ENCODE data around the gene PCSK1N. TPM values are rescaled to one million over a fixed set of nuclear protein-coding genes. Genes with fewer than 3 reads are reported as not detected.

Gene PCSK1N
- total and polyA plus RNA-seq, 2 experiments from 2014 or later = 1.4 to 3.1 TPM

- no peaks in the 10 kb centered on the region for H3K9me2 ChIP-seq (ENCODE audit: insufficient read depth)
- no peak overlapping the region for H3K27ac ChIP-seq
- no peak overlapping the region for H3K4me3 ChIP-seq
- H3K4me2 ChIP-seq (ENCODE audit: unreplicated experiment) = no peak overlapping the region
- WGBS, 2 experiments (ENCODE audit: low coverage in 1 of 2, low lambda C conversion rate in 2 of 2, missing lambda C conversion rate in 2 of 2) = 62 to 77% methylated on average over 8 to 11 of the region's 11 CpGs
- H3K9ac ChIP-seq = no peak overlapping the region
- in situ Hi-C loops (cut with MboI) = no loop called here
- no peaks in the 10 kb centered on the region for H3K4me1 ChIP-seq (ENCODE audit: insufficient read depth)
- H3K27me3 ChIP-seq (replicated peaks; ENCODE audit: insufficient read depth) = no peaks in the 10 kb centered on the region
- H2AFZ ChIP-seq = no peak overlapping the region
- H3K79me2 ChIP-seq (ENCODE audit: insufficient read depth) = no peaks in the 10 kb centered on the region
- no peak for DNase-seq
- no peaks in the 10 kb centered on the region for H3K9me3 ChIP-seq (ENCODE audit: low read depth)
- H3F3A ChIP-seq (ENCODE audit: insufficient read depth) = no peaks in the 10 kb centered on the region
- no peaks in the 10 kb centered on the region for H3K36me3 ChIP-seq (ENCODE audit: low read depth)
- H4K20me1 ChIP-seq (ENCODE audit: insufficient read depth) = no peaks in the 10 kb centered on the region
- no peak for TF ChIP-seq EZH2phosphoT487 (IDR thresholded peaks at IDR 0.05; ENCODE audit: insufficient read depth, low read depth)
- TF ChIP-seq EZH2 (IDR thresholded peaks at IDR 0.05; ENCODE audit: insufficient read depth, poor library complexity, severe bottlenecking) = no peak
Measured at GRCh38 chrX:48791063-48791820, 44.2 kb downstream of the PCSK1N start.

DNA sequence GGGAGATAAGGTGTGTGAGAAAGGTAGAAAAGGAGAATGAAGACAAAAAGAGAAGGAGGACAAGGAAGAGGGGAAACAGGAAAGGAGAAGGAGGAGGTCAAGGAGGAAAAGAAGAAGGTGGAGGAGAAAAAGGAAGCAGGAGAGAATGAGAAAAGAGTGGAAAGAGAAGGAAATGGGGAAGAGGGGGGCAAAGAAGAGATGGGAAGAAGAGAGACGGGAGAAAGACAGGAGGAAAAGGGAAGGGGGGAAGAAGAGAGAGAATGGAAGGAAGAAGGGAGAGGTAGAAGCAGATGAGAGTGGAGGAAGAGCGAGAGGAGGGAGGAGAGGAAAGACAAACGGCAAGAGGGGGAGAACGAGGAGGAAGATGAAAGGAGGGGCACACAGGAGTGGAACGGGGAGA, 44.9 kb downstream of the PCSK1N start:
- Histone ChIP-seq H4K20me1 (ENCODE audit: insufficient read depth) (no peaks in the 10 kb centered on the region), H3K36me3 (ENCODE audit: low read depth) (no peaks in the 10 kb centered on the region), H3K4me3 (no peak overlapping the region), H3K9me2 (ENCODE audit: insufficient read depth) (no peaks in the 10 kb centered on the region), H3K9me3 (ENCODE audit: low read depth) (no peaks in the 10 kb centered on the region), H3K79me2 (ENCODE audit: insufficient read depth) (no peaks in the 10 kb centered on the region), H3K4me2 (ENCODE audit: unreplicated experiment) (no peak overlapping the region), H3F3A (ENCODE audit: insufficient read depth) (no peaks in the 10 kb centered on the region), H3K9ac (no peak overlapping the region), H3K27me3 (replicated peaks; ENCODE audit: insufficient read depth) (no peaks in the 10 kb centered on the region), H2AFZ (no peak overlapping the region), H3K4me1 (ENCODE audit: insufficient read depth) (no peaks in the 10 kb centered on the region), H3K27ac (no peak overlapping the region)
- TF ChIP-seq EZH2 (IDR thresholded peaks at IDR 0.05; ENCODE audit: insufficient read depth, poor library complexity, severe bottlenecking) = no peak
- TF ChIP-seq EZH2phosphoT487 (IDR thresholded peaks at IDR 0.05; ENCODE audit: insufficient read depth, low read depth) = no peak
- no peak for DNase-seq
- in situ Hi-C loops (cut with MboI) = no loop called here
- WGBS, 2 experiments (ENCODE audit: low coverage in 1 of 2, low lambda C conversion rate in 2 of 2, missing lambda C conversion rate in 2 of 2) = 39 to 80% methylated on average over 4 to 5 of the region's 5 CpGs

GRCh38 chrX:48789366-48790220, 45.8 kb downstream of the PCSK1N start:
- no peaks in the 10 kb centered on the region for H3K9me2 ChIP-seq (ENCODE audit: insufficient read depth)

DNA sequence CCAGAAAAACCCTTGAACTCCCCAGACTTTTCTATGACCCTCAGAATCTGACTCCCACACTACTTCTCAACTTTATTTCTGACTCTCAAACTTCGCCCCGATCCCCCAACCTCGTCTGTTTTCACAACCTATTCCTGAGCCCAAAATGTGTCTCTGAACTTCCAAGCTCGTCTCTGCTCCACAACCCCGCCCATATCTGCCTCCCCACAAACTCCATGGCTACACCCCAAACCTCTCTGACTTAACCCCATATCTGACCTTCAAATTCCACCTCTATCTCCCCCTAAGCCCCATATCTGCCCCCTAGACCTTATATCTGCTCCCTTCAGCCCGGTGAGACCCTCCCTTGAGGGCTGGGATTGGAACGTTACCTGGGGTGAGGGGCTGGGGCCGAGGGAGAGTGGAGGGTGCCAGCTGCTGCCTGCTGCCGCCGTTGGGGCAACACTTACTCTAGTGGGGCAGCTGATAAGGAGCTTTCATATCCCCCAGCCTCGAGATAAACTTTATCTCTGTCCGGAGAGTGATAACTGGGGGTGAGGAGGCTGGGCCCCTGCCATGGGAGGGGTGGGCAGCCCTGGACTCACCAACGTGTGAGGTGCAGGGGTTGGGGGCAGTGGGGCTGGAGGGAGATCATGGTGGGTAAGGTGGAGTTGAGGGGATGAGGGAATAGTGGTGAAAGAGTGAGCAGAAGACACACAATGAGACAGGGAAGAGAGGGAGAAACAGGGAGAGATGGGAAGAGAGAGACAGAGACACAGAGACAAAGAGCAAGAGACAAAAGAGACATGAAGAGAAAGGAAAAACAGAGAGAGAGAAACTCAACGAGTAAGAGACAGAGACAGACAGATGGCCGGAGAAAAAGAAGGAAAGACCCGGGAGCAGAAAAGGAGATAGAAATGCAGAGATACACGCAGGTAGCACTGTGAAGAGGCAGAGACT, 47.6 kb downstream of the PCSK1N start:
- Histone ChIP-seq H4K20me1 (ENCODE audit: insufficient read depth) (no peaks in the 10 kb centered on the region), H3K4me3 (no peak overlapping the region), H3K9me2 (ENCODE audit: insufficient read depth) (no peaks in the 10 kb centered on the region), H3K36me3 (ENCODE audit: low read depth) (no peaks in the 10 kb centered on the region), H3K4me1 (ENCODE audit: insufficient read depth) (no peaks in the 10 kb centered on the region), H3F3A (ENCODE audit: insufficient read depth) (no peaks in the 10 kb centered on the region), H3K27ac (no peak overlapping the region), H3K27me3 (replicated peaks; ENCODE audit: insufficient read depth) (no peaks in the 10 kb centered on the region), H3K9ac (no peak overlapping the region), H3K4me2 (ENCODE audit: unreplicated experiment) (no peak overlapping the region), H3K9me3 (ENCODE audit: low read depth) (no peaks in the 10 kb centered on the region), H3K79me2 (ENCODE audit: insufficient read depth) (no peaks in the 10 kb centered on the region), H2AFZ (no peak overlapping the region)
- DNase-seq = no peak
- in situ Hi-C loops (cut with MboI) = no loop called here
- TF ChIP-seq EZH2phosphoT487 (IDR thresholded peaks at IDR 0.05; ENCODE audit: insufficient read depth, low read depth) (no peak), EZH2 (IDR thresholded peaks at IDR 0.05; ENCODE audit: insufficient read depth, poor library complexity, severe bottlenecking) (no peak)
- WGBS, 2 experiments (ENCODE audit: low coverage in 1 of 2, low lambda C conversion rate in 2 of 2, missing lambda C conversion rate in 2 of 2) = 28 to 41% methylated on average over 10 to 17 of the region's 17 CpGs

More at GRCh38 chrX:48789366-48790220, 45.8 kb downstream of the PCSK1N start:
- no peak for DNase-seq
- no peaks in the 10 kb centered on the region for H3F3A ChIP-seq (ENCODE audit: insufficient read depth)
- H3K9ac ChIP-seq = no peak overlapping the region
- no peaks in the 10 kb centered on the region for H3K27me3 ChIP-seq (replicated peaks; ENCODE audit: insufficient read depth)
- no peak for TF ChIP-seq EZH2 (IDR thresholded peaks at IDR 0.05; ENCODE audit: insufficient read depth, poor library complexity, severe bottlenecking)
- TF ChIP-seq EZH2phosphoT487 (IDR thresholded peaks at IDR 0.05; ENCODE audit: insufficient read depth, low read depth) = no peak
- 57 to 80% methylated on average over 2 to 7 of the region's 7 CpGs for WGBS, 2 experiments (ENCODE audit: low coverage in 1 of 2, low lambda C conversion rate in 2 of 2, missing lambda C conversion rate in 2 of 2)
- no peak overlapping the region for H2AFZ ChIP-seq
- H3K4me1 ChIP-seq (ENCODE audit: insufficient read depth) = no peaks in the 10 kb centered on the region
- no peaks in the 10 kb centered on the region for H3K79me2 ChIP-seq (ENCODE audit: insufficient read depth)
- no peaks in the 10 kb centered on the region for H3K9me3 ChIP-seq (ENCODE audit: low read depth)
- in situ Hi-C loops (cut with MboI) = no loop called here
- no peaks in the 10 kb centered on the region for H4K20me1 ChIP-seq (ENCODE audit: insufficient read depth)
- H3K36me3 ChIP-seq (ENCODE audit: low read depth) = no peaks in the 10 kb centered on the region
- no peak overlapping the region for H3K4me3 ChIP-seq
- no peak overlapping the region for H3K27ac ChIP-seq
- H3K4me2 ChIP-seq (ENCODE audit: unreplicated experiment) = no peak overlapping the region
